Adrenal gland (tissue), 12 donors: ENCODE results near the gene KRTAP10-6. TPM values are rescaled to one million over a fixed set of nuclear protein-coding genes. Genes with fewer than 3 reads are reported as not detected.
A peak's percentile ranks its signal among the peaks of the same experiment; 100 is the strongest.

Experiments used
- DNase-seq, 7 donors: peaks; one replicate each; pipeline ENCODE4 v3.0.0-alpha.2; 2019 to 2020
- H3K27ac ChIP-seq, 5 donors: fragments of 200-600 bp; sonication (generic) in 4 of 5; 1 replicate in 3 of 5; 2 replicates in 2 of 5; pipeline versions ENCODE4 v1.5.1 to v1.8.0; 2016 to 2020; ENCODE audit warnings: mild to moderate bottlenecking in 1 of 5
- H3K27me3 ChIP-seq: fragments of 200-600 bp; 2 replicates; pipeline ENCODE4 v1.8.0; 2021
- H3K36me3 ChIP-seq, 2 donors: fragments of 200-600 bp; replicated peaks in 1 of 2; 1 replicate in 1 of 2; 2 replicates in 1 of 2; pipeline versions ENCODE4 v1.5.1 to v1.8.0; 2018 to 2022
- H3K4me1 ChIP-seq, 2 donors: fragments of 200-600 bp; replicated peaks in 1 of 2; 1 replicate in 1 of 2; 2 replicates in 1 of 2; pipeline versions ENCODE4 v1.5.1 to v1.8.0; 2018 to 2021
- H3K4me3 ChIP-seq, 4 donors: fragments of 200-600 bp; sonication (generic) in 3 of 4; one replicate each; pipeline ENCODE4 v1.5.1; 2016 to 2018
- H3K9me3 ChIP-seq, 3 donors: fragments of 200-600 bp; sonication (generic) in 1 of 3; replicated peaks in 1 of 3; 1 replicate in 2 of 3; 2 replicates in 1 of 3; pipeline versions ENCODE4 v1.5.1 to v1.8.0; 2016 to 2021
- CTCF ChIP-seq, 6 experiments: fragments of 450-650 bp in 4 of 6; fragments of 200-600 bp in 2 of 6; sonication (generic) in 1 of 6; IDR thresholded peaks; 1 replicate in 5 of 6; 2 replicates in 1 of 6; pipeline versions ENCODE4 v1.5.1 to v1.8.0; 2016 to 2021; ENCODE audit warnings: antibody characterized with exemption in 6 of 6, mild to moderate bottlenecking in 2 of 6, moderate library complexity in 1 of 6
- POLR2A ChIP-seq, 2 donors: fragments of 450-650 bp; IDR thresholded peaks; one replicate each; pipeline ENCODE4 v1.6.1; 2017; ENCODE audit warnings: antibody characterized with exemption in 2 of 2, mild to moderate bottlenecking in 2 of 2, moderate library complexity in 1 of 2
- WGBS, 4 donors: extraction: QIAGEN DNeasy Blood & Tissue Kit in 2 of 4; methylation state at CpG; one replicate each; pipeline versions ENCODE4 v1.1.5 to v1.1.7; 2013 to 2017; 5-methylcytosine and 5-hydroxymethylcytosine counted together
- intact Hi-C, 2 donors: fragments of 100-400 bp; cut with DNase I; formaldehyde crosslinking; loops; one replicate each; pipeline versions ENCODE4 v1.14.1 to v1.15.0; 2022 to 2023
- polyA plus RNA-seq, 3 donors: library from polyadenylated mRNA; stranded (reverse); fragments of 200-250 nt in 2 of 3; fragments of 350-450 nt in 1 of 3; fragmentation: Illumina TruSeq in 1 of 3; extraction: RNeasy Lipid Tissue Mini Kit (QIAGEN cat#74804) in 1 of 3; gene quantifications; one replicate each; pipeline ENCODE4 v1.2.3, GENCODE V29; 2013 to 2014
- total RNA-seq, 9 donors: library from RNA; depleted of rRNA in 4 of 9; stranded (reverse); fragments of >200 nt in 4 of 9; fragments of 120-200 nt in 1 of 9; fragmentation: NEBNext Ultra II Directional in 1 of 9; extraction: Animal tissue kit (Norgen Biotek cat#: 25700) in 1 of 9; gene quantifications; one replicate each; pipeline versions ENCODE4 v1.1.0 to v1.2.4, GENCODE V29; 2013 to 2023
- donor health status: healthy with polysubstance abuse.
- donor health status: Bipolar disorder and iron deficiency.
- donor health status: DM: yes; HTN: yes; CAD: no.
- donor health status: DM: no; HTN: no; CAD: no.
- donor health status: DM: no; HTN: no; CAD: no.
- donor health status: DM: yes; HTN: yes; CAD: no.

The KRTAP10-6 gene
- total and polyA plus RNA-seq, 12 donors: not detected

- no peaks in the 10 kb centered on the region for H3K4me1 ChIP-seq
- H3K36me3 ChIP-seq: no peaks in the 10 kb centered on the region
- WGBS, 4 donors: 59 to 78% (median 74%) methylated on average over 7 to 22 of the region's 22 CpGs
- peaks cover 7% of the 10 kb centered on the region for H3K27me3 ChIP-seq
- H3K9me3 ChIP-seq: peaks cover 0 to 7% (median 0%) of the 10 kb centered on the region in 3 donors
- no peak overlapping the region for H3K4me3 ChIP-seq
- no peak for TF ChIP-seq POLR2A (IDR thresholded peaks at IDR 0.05)
- TF ChIP-seq CTCF (IDR thresholded peaks at IDR 0.05): no peak
- no peak overlapping the region for H3K27ac ChIP-seq
- intact Hi-C loops: no loop called here
- peak in 1 of 7 donors; percentile 6 for DNase-seq
These were observed 13.1 kb downstream of the KRTAP10-6 start for GRCh38 chr21:44579056-44579832.

- peaks cover 3% of the 10 kb centered on the region for H3K27me3 ChIP-seq
- DNase-seq: peak in 1 of 7 donors; percentile 23
- no peaks in the 10 kb centered on the region for H3K4me1 ChIP-seq
- H3K27ac ChIP-seq: no peak overlapping the region
- 85 to 92% (median 90%) methylated on average over 9 to 17 of the region's 17 CpGs for WGBS, 4 donors
- no peak overlapping the region for H3K4me3 ChIP-seq
- no peaks in the 10 kb centered on the region for H3K36me3 ChIP-seq
- TF ChIP-seq CTCF (IDR thresholded peaks at IDR 0.05) (no peak), POLR2A (IDR thresholded peaks at IDR 0.05) (no peak)
- intact Hi-C loops: no loop called here
- peaks cover 0 to 7% (median 0%) of the 10 kb centered on the region in 3 donors for H3K9me3 ChIP-seq
These were observed 13.8 kb downstream of the KRTAP10-6 start for GRCh38 chr21:44578371-44579055.

- peak in 1 of 7 donors; percentile 34 for DNase-seq
- TF ChIP-seq CTCF (IDR thresholded peaks at IDR 0.05) (no peak), POLR2A (IDR thresholded peaks at IDR 0.05) (no peak)
- intact Hi-C loops: no loop called here
- 78 to 83% (median 79%) methylated on average over 8 to 10 of the region's 10 CpGs for WGBS, 4 donors
- no peak overlapping the region for H3K27ac ChIP-seq
- no peaks in the 10 kb centered on the region for H3K4me1 ChIP-seq
- H3K27me3 ChIP-seq: peaks cover 3% of the 10 kb centered on the region
- no peak overlapping the region for H3K4me3 ChIP-seq
- no peaks in the 10 kb centered on the region for H3K36me3 ChIP-seq
- peaks cover 0 to 2% (median 0%) of the 10 kb centered on the region in 3 donors for H3K9me3 ChIP-seq
These were observed 16.3 kb downstream of the KRTAP10-6 start for GRCh38 chr21:44576025-44576420.

DNA sequence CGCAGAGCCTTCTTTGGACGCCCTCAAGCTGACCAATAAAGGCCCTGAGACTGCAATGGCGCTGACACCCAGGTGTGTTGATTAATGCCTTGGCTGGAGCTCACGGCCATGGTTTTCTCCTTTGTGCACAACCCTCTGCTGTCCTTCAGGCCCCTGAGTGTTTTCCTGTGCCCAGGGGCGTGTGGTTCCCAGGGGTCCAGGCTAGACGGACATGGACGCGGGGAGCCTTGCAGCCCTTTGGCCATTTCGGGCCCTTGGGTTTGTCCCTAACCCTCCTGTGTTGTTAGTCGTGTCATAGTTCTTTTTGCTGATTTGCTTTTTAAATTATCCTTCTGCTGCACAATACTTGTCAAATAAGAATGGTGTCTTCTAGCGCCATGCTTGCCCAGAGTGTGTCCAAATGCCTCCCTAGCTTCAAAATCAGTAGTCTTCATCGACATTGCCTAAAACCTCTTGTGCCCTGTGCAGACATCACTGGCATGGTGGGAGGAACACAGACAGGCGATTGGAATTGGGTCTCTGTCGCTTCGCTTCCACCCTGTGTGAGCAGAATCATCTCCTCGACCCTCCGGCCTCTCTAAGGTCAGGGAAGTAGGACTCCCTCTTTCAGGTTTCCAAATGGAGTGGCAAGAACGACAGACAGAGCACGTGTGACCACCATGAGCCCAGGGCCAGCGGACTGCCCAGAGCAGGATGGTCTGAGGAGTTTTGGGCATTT lies 16.8 kb downstream of the KRTAP10-6 start:
- Histone ChIP-seq H3K4me1 (no peaks in the 10 kb centered on the region), H3K27me3 (peaks cover 3% of the 10 kb centered on the region), H3K4me3 (no peak overlapping the region), H3K9me3 (no peaks in the 10 kb centered on the region), H3K27ac (no peak overlapping the region), H3K36me3 (no peaks in the 10 kb centered on the region)
- TF ChIP-seq POLR2A (IDR thresholded peaks at IDR 0.05) (no peak), CTCF (IDR thresholded peaks at IDR 0.05) (no peak)
- peak in 1 of 7 donors; percentile 14 for DNase-seq
- intact Hi-C loops: no loop called here
- WGBS, 4 donors: 77 to 82% (median 78%) methylated on average over 19 to 20 of the region's 20 CpGs
